ENCODE results near the gene ZNF335. TPM values are rescaled to one million over a fixed set of nuclear protein-coding genes. Genes with fewer than 3 reads are reported as not detected.

ZNF335 gene
- total RNA-seq, 1 donor from 2014 or later, result 24.1 TPM

- Histone ChIP-seq H3K36me3 (peaks cover 0 to 48% of the 10 kb centered on the region in 2 donors), H3K4me3 (no peak overlapping the region), H3K27me3 (no peaks in the 10 kb centered on the region), H3K27ac (peak overlapping the region; percentile 98), H3K9me3 (no peaks in the 10 kb centered on the region), H3K4me1 (peaks cover 30% of the 10 kb centered on the region)
- intact Hi-C loops (cut with DNase I), result loop anchor here (10.0 kb wide), 1 partner anchor 154 kb away; the partner anchor contains the start of gene UBE2C
- no peak for TF ChIP-seq POLR2AphosphoS5 (IDR thresholded peaks at IDR 0.05; ENCODE audit: insufficient read depth in 1 of 2, low read depth in 1 of 2)
- TF ChIP-seq, protein P1, sequence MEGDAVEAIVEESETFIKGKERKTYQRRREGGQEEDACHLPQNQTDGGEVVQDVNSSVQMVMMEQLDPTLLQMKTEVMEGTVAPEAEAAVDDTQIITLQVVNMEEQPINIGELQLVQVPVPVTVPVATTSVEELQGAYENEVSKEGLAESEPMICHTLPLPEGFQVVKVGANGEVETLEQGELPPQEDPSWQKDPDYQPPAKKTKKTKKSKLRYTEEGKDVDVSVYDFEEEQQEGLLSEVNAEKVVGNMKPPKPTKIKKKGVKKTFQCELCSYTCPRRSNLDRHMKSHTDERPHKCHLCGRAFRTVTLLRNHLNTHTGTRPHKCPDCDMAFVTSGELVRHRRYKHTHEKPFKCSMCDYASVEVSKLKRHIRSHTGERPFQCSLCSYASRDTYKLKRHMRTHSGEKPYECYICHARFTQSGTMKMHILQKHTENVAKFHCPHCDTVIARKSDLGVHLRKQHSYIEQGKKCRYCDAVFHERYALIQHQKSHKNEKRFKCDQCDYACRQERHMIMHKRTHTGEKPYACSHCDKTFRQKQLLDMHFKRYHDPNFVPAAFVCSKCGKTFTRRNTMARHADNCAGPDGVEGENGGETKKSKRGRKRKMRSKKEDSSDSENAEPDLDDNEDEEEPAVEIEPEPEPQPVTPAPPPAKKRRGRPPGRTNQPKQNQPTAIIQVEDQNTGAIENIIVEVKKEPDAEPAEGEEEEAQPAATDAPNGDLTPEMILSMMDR (IDR thresholded peaks at IDR 0.05), result no peak
- no peak for TF ChIP-seq POLR2A (IDR thresholded peaks at IDR 0.05)
- DNase-seq (ENCODE audit: extremely low spot score in 2 of 2), result no peak
Observed at GRCh38 chr20:45968801-45969711, 2.9 kb downstream of the ZNF335 start.

DNA sequence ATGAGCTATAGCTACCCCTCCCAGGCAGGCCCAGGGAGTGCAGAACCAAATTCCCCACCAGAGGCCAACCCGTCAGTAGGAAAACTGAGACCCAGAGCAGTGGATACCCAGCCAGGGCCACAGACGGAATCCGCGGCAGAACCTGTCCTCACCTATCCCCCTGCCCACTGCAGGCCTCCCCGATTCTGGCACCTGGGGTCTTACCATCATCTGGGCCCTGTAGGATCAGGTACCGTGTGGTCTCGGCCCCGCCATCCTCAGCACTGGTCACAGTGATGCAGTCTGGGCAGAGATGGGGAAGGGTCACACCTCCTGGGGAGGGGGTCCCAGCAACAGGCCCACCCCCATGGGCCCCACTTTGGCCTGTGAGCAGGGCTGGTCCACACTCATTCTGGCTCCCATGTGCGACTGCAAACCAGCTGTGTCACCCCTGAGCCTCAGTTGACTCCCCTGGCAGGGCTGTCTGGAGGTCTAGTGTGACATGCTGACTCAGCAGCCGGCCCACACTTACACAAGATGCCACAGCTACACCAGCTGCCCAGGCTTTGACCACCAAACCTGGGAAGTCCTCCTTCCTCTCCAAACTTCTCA is 3.8 kb downstream of the ZNF335 start:
- intact Hi-C loops (cut with DNase I), result loop anchor here (10.0 kb wide), 1 partner anchor 153 kb away; the partner anchor contains the start of gene UBE2C
- no peak overlapping the region for H3K27ac ChIP-seq

GRCh38 chr20:45967551-45968080 is 4.4 kb downstream of the ZNF335 start:
- no peak for TF ChIP-seq POLR2A (IDR thresholded peaks at IDR 0.05)
- intact Hi-C loops (cut with DNase I), result loop anchor here (10.0 kb wide), 1 partner anchor 153 kb away; the partner anchor contains the start of gene UBE2C
- Histone ChIP-seq H3K4me3 (no peak overlapping the region), H3K36me3 (peaks cover 0 to 63% of the 10 kb centered on the region in 2 donors), H3K27ac (no peak overlapping the region), H3K9me3 (no peaks in the 10 kb centered on the region), H3K27me3 (no peaks in the 10 kb centered on the region), H3K4me1 (peaks cover 23% of the 10 kb centered on the region)
- no peak for DNase-seq (ENCODE audit: extremely low spot score in 2 of 2)

More for the DNA sequence above, 3.8 kb downstream of the ZNF335 start:
- no peak for DNase-seq (ENCODE audit: extremely low spot score in 2 of 2)
- H3K27me3 ChIP-seq, result no peaks in the 10 kb centered on the region
- H3K9me3 ChIP-seq, result no peaks in the 10 kb centered on the region
- H3K4me3 ChIP-seq, result no peak overlapping the region
- peaks cover 0 to 57% of the 10 kb centered on the region in 2 donors for H3K36me3 ChIP-seq
- TF ChIP-seq, protein P1 (IDR thresholded peaks at IDR 0.05), result no peak
- TF ChIP-seq POLR2A (IDR thresholded peaks at IDR 0.05), result no peak
- TF ChIP-seq POLR2AphosphoS5 (IDR thresholded peaks at IDR 0.05; ENCODE audit: insufficient read depth in 1 of 2, low read depth in 1 of 2), result no peak
- peaks cover 29% of the 10 kb centered on the region for H3K4me1 ChIP-seq

GRCh38 chr20:45965169-45966002 is 6.6 kb downstream of the ZNF335 start:
- Histone ChIP-seq H3K4me1 (peaks cover 14% of the 10 kb centered on the region), H3K9me3 (no peaks in the 10 kb centered on the region), H3K4me3 (no peak overlapping the region), H3K27me3 (no peaks in the 10 kb centered on the region), H3K27ac (no peak overlapping the region), H3K36me3 (peaks cover 0 to 84% of the 10 kb centered on the region in 2 donors)
- DNase-seq (ENCODE audit: extremely low spot score in 2 of 2), result no peak
- intact Hi-C loops (cut with DNase I), result loop anchor here (10.0 kb wide), 1 partner anchor 151 kb away; the partner anchor contains the start of gene UBE2C
- TF ChIP-seq POLR2AphosphoS5 (IDR thresholded peaks at IDR 0.05; ENCODE audit: insufficient read depth in 1 of 2, low read depth in 1 of 2), result no peak
- TF ChIP-seq, protein P1 (IDR thresholded peaks at IDR 0.05), result no peak
- TF ChIP-seq POLR2A (IDR thresholded peaks at IDR 0.05), result no peak

All from vagina (tissue), 2 donors.